Fibroblast of peridontal ligament (primary cell): ENCODE data around the gene DNASE1L2.
"Not testable (repeated sequence)": the region's sequence is repeated elsewhere in the genome, so short reads cannot be mapped to it uniquely, and the experiment has no call there.

ENCODE experiments used
- DNase-seq: peaks from one replicate; pipeline ENCODE4 v3.0.0-alpha.2; 2010; ENCODE audit errors: extremely low read depth

Gene DNASE1L2

DNA sequence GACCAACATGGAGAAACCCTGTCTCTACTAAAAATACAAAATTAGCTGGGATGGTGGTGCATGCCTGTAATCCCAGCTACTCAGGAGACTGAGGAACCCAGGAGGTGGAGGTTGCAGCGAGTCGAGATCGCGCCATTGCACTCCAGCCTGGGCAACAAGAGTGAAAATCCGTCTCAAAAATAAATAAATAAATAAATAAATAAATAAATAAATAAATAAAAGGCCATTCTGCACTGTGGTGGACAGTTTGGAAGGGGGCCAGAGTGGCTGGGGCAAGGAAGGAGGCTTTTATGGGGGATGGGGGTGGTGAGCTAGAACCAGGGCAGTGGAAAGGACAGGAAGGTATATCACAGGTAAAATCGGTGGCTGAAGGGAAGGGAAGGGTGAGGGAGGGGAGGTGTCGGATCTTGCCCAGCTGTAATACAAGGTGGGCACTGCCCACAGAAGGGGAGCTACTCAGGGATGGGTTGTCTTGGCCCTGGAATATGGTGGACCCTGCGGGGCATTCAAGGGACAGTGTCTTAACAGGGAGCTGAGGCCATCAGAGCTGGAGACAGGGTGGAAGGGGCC, 33.0 kb upstream of the DNASE1L2 start:
- DNase-seq, result not testable (repeated sequence)

DNA sequence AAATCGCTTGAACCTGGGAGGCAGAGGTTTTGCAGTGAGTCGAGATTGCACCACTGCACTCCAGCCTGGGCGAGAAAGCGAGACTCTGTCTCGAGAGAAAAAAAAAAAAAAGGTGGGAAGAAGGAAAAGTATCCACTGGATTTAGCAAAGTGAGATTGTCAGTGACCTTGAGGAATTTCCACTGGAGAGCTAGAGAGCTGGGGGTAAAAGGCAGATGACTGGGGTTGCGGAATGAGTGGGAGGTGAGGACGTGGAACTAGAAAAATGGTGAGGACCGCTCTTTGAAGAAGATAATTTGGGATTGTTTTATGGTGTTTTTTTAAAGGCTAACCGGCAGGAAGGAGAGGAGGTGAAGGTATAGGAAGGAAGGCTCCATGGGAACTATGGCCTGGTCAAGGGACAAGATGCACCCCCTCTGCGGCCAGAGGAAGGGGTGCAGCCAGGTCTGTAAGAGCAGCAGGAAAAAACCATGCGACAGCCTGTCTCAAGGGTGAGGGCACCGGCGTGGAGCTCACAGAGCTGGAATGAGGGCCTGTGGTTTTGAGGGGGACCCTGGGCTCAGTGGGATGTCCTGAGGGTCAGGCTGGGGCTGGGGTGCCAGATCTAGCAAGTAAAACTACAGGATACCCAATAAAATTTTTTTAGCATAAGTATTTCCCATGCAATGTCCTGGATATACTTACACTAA, 31.7 kb upstream of the DNASE1L2 start:
- no peak for DNase-seq

DNA sequence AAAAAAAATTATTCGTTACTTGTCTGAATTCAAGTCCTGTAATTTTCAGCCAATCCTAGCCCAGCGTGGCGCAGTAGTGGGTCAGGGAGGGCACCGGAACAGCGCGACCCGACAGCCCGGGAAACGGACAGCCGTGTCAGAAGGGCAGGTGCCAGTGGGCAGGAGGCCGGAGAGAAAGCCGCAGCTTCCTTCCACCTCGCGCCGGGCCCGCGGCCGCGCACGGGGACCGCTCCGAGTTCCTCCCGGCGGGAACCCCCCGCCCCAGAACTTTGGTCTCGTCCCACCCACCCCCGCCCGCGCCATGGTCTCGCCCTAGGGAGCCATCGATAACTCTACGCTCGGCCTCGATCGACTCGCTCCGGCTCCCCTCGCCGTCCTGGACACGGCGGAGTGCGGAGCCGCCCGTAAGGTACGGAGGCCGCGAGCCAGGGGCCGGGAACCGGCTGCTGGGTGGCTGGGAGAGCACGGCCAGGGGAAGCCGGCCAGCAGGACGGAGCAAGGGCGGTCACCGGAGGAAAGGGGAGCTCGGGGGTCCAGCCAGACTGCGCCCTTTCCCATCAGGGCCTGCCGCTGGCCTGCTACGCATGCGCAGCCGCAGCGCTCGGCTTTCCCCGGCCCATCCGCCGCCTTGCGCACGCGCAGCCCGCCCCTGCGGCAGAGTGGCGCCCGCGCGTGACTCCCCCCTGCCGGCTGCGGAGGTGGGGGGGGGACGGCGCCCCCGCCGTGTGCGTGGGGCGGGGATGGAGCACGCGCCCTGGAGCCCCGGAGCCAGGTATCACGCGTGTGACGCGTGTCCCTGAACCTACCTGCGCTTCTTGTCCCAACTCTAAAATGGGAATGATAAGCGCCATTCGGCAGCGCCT, 30.9 kb upstream of the DNASE1L2 start, which contains the start of gene MLST8:
MLST8 (plus strand) TSS at position 351 of the 863 bp plus-strand sequence. CDS start 632 bp downstream, outside the sequence.
- peak; percentile 84 for DNase-seq

DNA sequence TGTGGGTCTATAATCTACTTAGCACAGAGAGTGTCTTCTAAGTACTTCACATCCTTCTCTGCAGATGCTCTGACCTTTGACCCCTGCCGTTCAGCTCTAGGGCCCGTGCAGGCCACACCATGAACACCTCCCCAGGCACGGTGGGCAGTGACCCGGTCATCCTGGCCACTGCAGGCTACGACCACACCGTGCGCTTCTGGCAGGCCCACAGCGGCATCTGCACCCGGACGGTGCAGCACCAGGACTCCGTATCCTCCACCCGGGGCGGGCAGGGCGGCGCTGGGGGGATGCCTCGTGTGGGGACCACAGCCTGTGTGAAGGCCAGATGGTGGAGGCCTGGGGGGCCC, 30.3 kb upstream of the DNASE1L2 start:
- DNase-seq, result no peak

DNA sequence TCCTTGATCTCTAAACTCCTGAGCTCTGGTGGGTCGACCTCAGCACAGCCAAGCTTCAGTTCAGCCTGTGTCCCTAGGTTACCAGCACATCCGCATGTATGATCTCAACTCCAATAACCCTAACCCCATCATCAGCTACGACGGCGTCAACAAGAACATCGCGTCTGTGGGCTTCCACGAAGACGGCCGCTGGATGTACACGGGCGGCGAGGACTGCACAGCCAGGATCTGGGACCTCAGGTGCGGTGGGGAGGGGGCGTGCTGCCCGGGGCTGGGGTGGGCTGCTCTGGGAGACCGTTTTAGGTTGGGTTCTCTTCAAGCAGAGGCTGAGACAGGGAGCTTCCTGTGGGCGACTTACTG, 29.8 kb upstream of the DNASE1L2 start:
- DNase-seq, result no peak

DNA sequence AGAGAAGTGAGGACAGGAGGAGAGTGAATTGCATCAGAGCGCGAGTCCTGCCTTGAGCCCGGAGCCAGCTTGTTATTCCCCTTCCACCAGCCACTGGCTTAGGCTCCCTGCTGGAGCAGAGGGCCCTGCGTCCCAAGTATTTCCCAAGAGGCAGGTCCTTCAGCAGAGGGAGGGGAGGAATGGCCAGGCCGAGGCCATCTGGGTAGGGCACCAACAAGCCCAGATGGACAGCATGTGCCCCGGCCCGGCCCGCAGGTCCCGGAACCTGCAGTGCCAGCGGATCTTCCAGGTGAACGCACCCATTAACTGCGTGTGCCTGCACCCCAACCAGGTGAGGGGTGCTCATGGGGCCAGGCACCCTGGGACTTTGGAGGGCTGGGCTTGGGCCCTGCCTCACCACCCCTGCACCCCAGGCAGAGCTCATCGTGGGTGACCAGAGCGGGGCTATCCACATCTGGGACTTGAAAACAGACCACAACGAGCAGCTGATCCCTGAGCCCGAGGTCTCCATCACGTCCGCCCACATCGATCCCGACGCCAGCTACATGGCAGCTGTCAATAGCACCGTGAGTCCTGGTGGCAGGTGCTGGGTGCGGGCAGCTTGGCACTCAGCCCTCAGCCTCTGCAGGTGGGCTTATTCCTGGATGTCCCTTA, 29.3 kb upstream of the DNASE1L2 start:
- DNase-seq, result no peak

DNA sequence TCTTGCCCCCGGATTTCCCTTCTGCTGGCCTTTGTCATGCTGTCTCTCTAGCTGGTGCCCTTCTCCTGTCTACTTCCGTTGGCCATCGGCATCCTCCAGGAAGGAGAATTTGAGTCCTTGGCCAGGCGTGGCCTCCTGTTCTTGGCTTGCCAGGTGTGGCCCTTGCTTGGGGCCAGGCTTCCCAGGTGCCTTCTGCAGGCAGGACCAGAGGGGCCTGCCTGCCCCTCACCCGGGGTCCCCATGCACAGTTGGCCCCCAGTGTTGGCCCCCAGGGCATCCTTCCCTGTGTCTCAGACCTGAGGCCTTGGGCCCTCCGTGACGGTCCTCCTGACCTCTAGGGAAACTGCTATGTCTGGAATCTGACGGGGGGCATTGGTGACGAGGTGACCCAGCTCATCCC, 28.4 kb upstream of the DNASE1L2 start:
- no peak for DNase-seq

DNA sequence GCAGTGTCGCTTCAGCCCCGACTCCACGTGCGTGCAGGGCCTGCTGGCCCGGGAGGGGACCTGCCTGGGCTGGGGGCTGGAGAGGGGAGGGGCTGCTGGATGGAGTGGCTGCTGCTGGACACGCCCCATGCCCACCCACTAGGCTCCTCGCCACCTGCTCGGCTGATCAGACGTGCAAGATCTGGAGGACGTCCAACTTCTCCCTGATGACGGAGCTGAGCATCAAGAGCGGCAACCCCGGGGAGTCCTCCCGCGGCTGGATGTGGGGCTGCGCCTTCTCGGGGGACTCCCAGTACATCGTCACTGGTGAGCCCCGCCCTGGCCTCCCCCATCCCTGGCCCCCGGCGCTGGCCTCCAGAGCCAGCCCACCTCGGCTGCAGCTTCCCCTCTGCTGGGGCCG, 27.9 kb upstream of the DNASE1L2 start:
- DNase-seq, result no peak

DNA sequence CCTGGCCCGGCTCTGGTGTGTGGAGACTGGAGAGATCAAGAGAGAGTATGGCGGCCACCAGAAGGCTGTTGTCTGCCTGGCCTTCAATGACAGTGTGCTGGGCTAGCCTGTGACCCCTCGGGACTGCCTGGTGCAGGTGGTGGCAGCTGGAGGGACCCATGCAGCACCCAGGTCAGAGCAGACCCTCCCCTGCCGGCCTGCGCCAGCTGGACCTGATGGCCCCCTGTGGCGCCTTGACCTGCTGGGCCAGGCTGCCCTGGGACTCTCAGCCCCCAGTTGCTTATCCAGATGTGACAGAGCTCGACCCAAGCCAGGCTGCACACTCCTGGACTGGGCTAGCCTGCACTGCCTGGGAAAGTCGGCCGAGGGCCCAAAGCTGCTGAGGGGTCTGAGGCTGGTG, 27.5 kb upstream of the DNASE1L2 start:
- no peak for DNase-seq

DNA sequence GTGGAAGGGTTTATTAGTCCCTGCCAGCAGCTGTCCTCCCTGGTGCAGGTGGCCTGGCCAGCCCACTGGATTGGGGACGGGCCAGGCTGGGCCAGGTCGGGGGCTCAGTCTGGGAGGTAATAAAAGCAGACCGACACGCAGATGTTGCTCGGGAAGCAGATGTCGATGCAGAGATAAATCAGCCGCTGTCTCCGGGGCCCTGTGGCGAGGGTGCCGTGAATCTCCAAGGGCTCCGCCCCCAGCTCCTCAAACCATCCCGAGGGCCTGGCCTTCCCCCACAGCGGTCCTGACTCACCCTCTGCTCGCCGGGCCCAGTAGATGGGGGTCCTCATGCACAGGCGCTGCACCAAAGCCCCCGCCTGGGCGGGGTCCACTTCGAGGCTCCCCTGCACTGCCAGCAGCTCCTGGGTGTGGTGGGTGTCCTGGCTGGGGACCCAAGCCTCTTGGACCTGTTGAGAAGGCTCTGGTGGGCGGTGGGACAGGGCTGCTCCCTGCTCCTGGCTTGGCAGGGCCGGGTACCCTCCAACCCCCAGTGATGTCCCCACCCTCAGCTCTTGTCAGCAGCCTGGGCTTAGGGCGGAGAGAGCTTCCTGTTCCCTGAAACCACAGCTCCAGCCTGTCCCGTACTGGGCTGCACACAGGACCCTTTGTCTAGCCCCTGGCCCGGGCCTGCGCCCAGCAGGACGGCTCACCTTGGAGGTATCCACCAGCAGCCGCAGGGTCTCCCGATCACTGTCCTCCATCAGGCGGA, 26.8 kb upstream of the DNASE1L2 start:
- DNase-seq, result no peak

DNA sequence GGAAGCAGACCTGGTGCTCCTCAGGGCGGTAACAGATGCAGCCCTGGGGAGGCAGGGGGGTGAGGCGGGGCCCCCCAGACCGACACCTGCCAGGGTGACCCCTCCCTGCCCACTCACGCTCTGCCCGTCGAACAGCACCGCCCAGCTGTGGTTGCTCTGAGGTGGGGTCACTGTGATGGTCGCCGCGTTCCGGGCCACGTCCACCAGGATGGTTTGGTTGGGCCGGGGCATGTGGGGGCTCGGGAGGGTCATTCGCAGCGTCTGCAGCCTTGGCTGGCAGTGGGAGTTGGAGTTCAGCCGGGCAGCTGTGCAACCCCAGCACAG, 26.3 kb upstream of the DNASE1L2 start:
- DNase-seq, result no peak

DNA sequence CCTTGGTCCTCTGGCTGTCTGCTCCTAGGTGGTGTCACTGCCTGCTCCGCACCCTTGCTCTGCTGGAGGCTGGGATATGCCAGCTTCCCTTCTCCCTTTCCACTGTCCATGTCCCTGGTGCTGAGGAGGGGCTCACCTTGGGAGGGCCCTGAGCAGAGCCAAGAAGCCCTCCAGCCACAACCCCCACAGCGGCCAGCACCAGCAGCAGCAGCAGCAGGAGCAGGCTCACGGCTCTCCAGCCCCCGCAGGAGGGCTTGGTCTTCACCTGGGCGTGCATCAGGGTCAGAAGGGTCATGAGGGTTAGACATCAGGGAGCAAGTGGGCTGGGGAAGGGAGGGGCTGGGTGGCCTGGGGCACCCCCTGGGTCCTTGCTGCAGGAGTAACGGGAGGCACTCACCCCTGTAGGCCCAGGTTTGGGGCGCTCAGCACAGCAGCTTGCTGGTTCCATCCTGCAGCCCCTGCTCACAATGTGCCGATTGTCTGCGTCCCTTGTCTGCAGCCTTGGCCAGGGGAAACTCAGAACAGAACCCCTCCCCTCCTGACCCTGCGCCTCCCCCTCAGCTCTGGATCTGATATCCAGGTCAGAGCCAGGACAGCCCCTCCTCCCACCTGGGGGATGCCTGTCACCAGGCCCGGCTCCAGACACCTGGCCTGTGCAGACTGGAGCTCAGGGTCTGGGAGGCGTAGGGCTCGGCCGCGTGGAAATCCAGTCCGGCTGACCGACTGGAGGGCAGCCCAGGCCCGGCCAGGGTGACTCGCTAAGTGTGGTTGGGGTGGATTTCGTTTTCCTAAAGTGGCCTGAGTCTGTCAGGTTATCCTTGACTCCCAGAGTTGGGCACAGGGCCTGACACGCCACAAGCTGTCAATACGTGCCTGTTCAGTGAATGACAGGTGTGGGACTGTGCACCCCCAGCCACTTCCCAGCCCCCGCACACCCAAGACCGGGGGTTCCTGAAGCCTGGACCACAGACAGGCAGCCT, 25.6 kb upstream of the DNASE1L2 start, which contains the start of gene BRICD5:
BRICD5 (minus strand) TSS at position 478 of the 980 bp plus-strand sequence; CDS start at position 448, 30 bp downstream.
- no peak for DNase-seq

DNA sequence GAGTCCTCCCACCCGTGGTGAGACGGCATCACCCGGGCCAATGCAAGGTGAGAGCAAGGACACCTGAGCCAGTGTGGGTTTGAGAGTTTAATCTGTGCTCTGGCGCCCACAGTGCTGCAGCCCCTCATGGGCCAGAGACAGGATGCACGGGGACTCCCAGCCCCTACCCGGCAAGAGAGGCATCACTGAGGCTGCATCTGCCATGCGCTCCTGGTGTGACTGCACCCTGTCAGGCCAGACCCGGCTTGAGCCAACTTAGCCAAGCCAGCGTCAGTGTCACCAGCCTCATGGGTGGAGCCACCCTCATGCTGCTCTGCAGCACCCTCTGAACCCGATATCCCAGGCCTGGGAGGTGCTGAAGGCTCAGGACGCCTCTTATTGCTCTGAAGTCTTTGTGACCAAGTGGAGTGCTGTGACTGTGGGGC, 24.3 kb upstream of the DNASE1L2 start:
- no peak for DNase-seq

DNA sequence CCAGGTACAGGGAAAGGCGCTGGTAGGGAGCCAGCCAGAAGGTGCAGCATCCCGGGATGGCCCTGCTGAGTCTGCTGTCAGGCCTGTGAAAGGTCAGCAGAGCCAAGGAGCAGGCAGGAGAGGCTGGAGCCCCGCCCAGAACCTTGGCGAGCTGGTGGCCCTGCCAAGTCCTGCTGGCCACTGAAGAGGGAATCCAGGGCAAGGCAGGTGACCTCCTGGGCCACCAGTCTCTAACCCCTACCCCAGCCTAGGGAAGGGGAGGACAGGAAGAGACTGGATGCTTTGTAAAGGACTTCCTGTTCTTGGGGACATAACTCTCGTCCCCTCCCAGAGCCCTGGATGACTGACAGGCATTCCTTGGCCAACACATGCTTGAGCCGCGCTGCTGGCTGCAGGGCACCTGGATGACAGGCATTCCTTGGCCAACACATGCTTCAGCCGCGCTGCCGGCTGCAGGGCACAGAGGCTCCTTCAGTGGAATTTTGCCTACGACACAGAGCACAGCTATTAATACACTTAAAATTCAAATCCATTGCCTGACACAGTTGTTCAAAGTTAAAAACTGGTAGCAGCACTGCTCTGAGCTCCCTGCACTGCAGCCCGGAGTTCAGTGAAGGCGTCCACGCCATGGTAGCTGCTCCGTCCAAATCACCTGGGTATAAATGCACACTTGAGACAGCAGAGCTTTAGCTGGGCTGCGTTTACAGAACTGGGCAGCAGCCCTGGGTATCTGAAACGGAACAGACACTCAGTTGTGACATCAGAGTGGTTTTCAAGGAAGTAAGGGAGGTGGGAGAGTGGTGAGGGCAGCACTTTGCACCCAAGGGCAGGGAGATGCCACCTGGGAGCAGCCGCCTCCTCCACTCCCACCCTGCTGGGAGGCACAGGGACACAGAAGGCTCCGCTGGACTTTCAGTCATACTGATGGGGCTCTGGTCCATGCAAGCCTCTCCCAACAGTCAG, 23.6 kb upstream of the DNASE1L2 start:
- no peak for DNase-seq

DNA sequence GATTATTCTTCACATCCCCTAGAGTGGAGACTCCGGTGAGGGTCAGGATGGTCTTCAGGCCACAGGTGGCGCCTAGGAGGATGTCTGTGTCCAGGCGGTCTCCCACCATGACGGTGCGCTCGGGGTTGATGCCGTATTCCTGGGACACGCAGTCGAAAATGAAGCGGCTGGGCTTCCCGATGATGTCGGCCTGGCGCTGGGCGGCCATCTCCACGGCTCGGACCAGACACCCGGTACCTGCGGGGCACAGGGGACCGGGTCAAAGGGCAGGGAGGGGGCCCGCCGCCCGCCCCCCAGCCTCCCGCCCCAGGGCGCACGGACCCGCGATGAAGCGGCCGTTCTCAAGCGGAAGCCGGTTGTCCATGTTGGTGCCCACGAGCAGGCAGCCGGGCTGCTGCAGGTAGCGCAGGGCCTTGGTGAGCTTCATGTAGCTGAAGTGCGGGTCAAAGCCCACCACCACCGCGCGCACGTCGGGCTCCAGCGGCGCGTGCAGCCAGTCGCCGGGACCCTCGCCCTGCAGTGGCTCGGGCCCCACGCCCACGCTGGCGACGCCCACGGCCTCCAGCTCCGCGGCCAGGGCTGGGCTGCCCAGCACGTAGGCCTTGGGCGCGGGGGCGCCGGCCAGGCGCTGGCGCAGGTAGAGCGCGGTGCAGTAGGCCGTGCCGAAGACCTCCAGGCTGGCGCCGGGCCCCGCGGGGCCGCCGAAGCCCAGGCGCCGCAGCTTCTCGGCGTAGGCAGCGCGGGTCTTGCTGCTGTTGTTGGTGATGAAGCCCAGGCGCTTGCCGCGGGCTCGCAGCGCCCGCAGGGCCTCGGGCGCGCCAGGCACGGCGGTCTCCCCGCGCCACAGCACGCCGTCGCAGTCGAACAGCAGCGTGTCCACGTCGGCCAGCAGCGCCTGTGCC, 22.2 kb upstream of the DNASE1L2 start:
- no peak for DNase-seq

DNA sequence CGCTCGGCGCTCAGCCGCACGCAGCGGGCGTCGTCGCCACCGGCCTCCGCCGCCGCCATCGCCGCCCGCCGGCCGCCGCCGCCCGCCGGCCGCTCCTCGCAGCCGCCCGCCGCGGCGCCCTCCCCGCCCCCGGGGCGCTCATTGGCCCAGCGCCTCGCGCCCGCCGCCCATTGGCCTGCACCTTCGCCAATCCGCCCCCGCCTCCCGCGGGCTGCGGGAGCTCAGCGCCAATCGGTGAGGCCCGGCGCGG, 21.6 kb upstream of the DNASE1L2 start, which contains the start of gene PGP:
PGP (minus strand) TSS at position 122 of the 250 bp plus-strand sequence; CDS start at position 59, 63 bp downstream.
- DNase-seq, result no peak

DNA sequence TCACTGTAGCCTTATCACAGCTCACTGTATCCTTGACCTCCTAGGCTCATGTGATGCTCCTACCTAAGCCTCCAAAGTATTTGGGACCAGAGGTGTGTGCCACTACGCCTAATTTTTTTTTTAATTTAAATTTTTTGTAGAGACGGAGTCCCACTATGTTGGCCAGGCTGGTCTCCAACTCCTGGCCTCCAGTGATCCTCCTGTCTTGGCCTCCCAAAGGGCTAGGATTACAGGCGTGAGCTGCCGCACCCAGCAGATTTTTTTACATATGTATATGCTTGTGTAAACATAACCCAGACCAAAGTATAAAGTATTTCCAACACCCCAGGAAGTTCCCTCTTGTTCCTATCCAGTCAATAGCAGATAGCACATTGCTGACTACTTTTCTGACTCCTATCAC, 19.9 kb upstream of the DNASE1L2 start:
- no peak for DNase-seq

DNA sequence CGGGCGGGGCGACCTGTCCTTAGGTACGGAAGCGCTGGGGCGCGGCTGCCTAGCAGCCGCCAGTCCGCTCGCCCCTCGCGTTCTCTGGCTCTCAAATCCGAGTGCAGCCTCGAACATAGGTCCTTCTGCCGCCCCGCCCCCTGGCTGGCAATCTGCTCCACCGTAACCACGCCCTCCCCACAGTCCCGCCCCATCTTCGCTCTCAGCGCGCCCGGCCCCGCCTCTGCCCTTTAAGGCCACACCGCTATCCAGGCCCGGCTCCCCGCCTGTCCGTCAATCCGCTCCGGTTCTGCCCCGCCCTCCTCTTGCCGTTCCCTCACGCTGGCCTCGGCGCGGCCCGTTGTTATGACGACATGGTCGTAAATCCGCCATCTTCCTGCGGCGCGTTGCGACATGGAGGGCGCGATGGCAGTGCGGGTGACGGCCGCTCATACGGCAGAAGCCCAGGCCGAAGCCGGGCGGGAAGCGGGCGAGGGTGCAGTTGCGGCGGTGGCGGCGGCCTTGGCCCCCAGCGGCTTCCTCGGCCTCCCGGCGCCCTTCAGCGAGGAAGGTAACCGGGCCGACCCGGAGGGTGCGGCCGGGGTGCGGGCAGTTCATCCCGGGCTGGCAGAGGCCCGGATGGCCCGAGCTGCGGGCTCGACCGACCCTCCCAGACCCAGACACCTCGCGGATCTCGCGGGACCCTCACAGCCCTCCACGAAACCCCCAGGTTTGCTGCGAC, 12.9 kb upstream of the DNASE1L2 start, which contains the start of gene E4F1:
E4F1 (plus strand) TSS at position 371 of the 721 bp plus-strand sequence; CDS start at position 394, 23 bp downstream.
- peak; percentile 98 for DNase-seq
